Hippocampal formation (tissue), 2 donors: ENCODE results near the gene EHBP1.

Experiments used
- DNase-seq, 2 donors: peaks; one replicate each; lab custom pipeline; 2025; lab: John Stamatoyannopoulos, UW

Gene EHBP1

GRCh38 chr2:62822549-62822948 lies 117.0 kb downstream of the EHBP1 start:
- DNase-seq = no peak

GRCh38 chr2:62824388-62824787 lies 118.9 kb downstream of the EHBP1 start:
- DNase-seq = no peak

GRCh38 chr2:62826141-62826540 lies 120.6 kb downstream of the EHBP1 start:
- no peak for DNase-seq

- no peak for DNase-seq
Measured at GRCh38 chr2:62826953-62827675, 121.6 kb downstream of the EHBP1 start.

- DNase-seq = no peak
Measured at GRCh38 chr2:62831729-62832128, 126.2 kb downstream of the EHBP1 start.

- DNase-seq = no peak
Measured at GRCh38 chr2:62844311-62845090, 139.0 kb downstream of the EHBP1 start.

- DNase-seq = no peak
Measured at GRCh38 chr2:62845256-62845655, 139.7 kb downstream of the EHBP1 start.

GRCh38 chr2:62852254-62852653 lies 146.7 kb downstream of the EHBP1 start:
- no peak for DNase-seq

GRCh38 chr2:62854600-62855514 lies 149.3 kb downstream of the EHBP1 start:
- no peak for DNase-seq

GRCh38 chr2:62856228-62857040 lies 150.9 kb downstream of the EHBP1 start:
- no peak for DNase-seq

- DNase-seq = no peak
Measured at GRCh38 chr2:62857139-62857931, 151.8 kb downstream of the EHBP1 start.

- no peak for DNase-seq
Measured at GRCh38 chr2:62858231-62858832, 152.8 kb downstream of the EHBP1 start.

GRCh38 chr2:62868947-62869346 lies 163.4 kb downstream of the EHBP1 start:
- no peak for DNase-seq

GRCh38 chr2:62870966-62871365 lies 165.5 kb downstream of the EHBP1 start:
- DNase-seq = no peak

- no peak for DNase-seq
Measured at GRCh38 chr2:62871506-62871905, 166.0 kb downstream of the EHBP1 start.

GRCh38 chr2:62873603-62874002 lies 168.1 kb downstream of the EHBP1 start:
- no peak for DNase-seq

GRCh38 chr2:62874881-62875383 lies 169.4 kb downstream of the EHBP1 start:
- DNase-seq = no peak

- DNase-seq = no peak
Measured at GRCh38 chr2:62881162-62881795, 175.8 kb downstream of the EHBP1 start.

- no peak for DNase-seq
Measured at GRCh38 chr2:62883629-62884028, 178.1 kb downstream of the EHBP1 start.

- DNase-seq = no peak
Measured at GRCh38 chr2:62884086-62884485, 178.6 kb downstream of the EHBP1 start.
